SU-DHL-6 (cell line): ENCODE results near the gene BCL2.

Source experiments
- EZH2phosphoT487 ChIP-seq: fragments of 200-600 bp; sonication (generic), shearing (Covaris generic); conservative IDR thresholded peaks from 2 replicates; pipeline ENCODE4 v1.6.1; 2018; ENCODE audit warnings: mild to moderate bottlenecking, antibody characterized with exemption, low read length, moderate library complexity, mixed read lengths
- TF ChIP-seq, protein P1 (sequence below): fragments of 200-600 bp; sonication (generic); IDR thresholded peaks from one replicate; pipeline ENCODE4 v1.5.1; 2017; ENCODE audit warnings: antibody characterized with exemption, mild to moderate bottlenecking, low read length, moderate library complexity; ENCODE audit not compliant: insufficient read depth, poor library complexity, severe bottlenecking

DNA sequence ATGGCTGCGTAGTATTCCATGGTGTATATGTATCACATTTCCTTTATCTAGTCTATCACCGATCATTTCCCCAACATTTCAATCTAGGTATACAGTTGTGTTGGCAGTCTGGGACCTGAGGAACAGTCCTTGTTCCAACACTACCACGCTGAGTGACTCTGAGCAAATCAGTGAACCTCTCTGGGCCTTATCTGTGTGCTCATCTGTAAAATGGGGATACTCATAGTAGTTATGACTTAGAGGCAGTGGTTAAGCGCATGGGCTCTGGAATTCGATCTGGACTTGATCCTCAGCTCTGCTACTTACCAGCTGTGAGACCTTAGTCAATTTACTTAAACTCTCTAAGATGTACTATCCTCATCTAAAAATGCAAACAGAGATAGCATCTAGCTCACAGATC is 85.1 kb downstream of the BCL2 start:
- TF ChIP-seq, protein P1, sequence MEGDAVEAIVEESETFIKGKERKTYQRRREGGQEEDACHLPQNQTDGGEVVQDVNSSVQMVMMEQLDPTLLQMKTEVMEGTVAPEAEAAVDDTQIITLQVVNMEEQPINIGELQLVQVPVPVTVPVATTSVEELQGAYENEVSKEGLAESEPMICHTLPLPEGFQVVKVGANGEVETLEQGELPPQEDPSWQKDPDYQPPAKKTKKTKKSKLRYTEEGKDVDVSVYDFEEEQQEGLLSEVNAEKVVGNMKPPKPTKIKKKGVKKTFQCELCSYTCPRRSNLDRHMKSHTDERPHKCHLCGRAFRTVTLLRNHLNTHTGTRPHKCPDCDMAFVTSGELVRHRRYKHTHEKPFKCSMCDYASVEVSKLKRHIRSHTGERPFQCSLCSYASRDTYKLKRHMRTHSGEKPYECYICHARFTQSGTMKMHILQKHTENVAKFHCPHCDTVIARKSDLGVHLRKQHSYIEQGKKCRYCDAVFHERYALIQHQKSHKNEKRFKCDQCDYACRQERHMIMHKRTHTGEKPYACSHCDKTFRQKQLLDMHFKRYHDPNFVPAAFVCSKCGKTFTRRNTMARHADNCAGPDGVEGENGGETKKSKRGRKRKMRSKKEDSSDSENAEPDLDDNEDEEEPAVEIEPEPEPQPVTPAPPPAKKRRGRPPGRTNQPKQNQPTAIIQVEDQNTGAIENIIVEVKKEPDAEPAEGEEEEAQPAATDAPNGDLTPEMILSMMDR, result no peak
- TF ChIP-seq EZH2phosphoT487, result no peak
